Stimulated activated CD8-positive, alpha-beta memory T cell treated with anti-CD3 and anti-CD28 coated beads, Interleukin-4, amount 100 ng/mL, for 4 hours (primary cell): Measurements from ENCODE around the gene ATF7.
A peak's percentile ranks its signal among the peaks of the same experiment; 100 is the strongest.

ENCODE experiments used
- DNase-seq, 2 donors: peaks; one replicate each; pipeline ENCODE4 v3.0.0-alpha.2; 2020; ENCODE audit warnings: low read depth in 2 of 2, low spot score in 1 of 2

ATF7 gene

DNA sequence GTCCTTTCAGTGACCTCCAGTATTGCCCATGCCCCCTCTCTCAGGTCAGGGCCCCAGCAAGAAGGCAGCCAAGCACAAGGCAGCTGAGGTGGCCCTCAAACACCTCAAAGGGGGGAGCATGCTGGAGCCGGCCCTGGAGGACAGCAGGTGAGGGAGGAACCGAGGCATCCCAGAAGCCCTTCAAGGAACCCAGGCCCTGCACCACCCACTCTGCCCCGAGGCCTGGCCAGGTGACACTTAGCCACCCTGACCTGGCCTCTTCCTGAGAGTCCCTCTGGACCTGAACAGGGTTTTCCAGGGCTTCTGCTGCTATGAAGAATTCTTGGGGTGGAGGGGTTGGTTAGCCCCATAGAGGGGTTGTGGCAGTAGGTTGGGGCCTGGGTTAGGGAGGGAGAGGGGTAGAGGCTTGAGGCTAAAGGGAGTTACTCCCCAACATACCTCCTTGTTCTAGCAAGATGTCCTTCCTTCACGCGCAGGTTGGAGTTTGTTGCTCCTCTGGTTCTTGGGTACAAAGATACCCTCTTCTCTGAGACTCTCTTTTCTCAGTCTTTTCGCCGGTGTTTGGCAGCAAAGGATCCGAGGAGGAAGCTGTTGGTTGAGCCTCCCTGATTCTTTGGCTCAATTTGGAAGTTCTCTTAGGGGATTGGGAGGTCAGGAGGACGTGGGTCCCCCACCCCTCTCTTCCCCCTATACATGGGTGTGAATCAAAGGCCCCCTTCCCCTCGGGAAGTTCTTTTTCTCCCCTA, 123.0 kb downstream of the ATF7 start:
- no peak for DNase-seq

DNA sequence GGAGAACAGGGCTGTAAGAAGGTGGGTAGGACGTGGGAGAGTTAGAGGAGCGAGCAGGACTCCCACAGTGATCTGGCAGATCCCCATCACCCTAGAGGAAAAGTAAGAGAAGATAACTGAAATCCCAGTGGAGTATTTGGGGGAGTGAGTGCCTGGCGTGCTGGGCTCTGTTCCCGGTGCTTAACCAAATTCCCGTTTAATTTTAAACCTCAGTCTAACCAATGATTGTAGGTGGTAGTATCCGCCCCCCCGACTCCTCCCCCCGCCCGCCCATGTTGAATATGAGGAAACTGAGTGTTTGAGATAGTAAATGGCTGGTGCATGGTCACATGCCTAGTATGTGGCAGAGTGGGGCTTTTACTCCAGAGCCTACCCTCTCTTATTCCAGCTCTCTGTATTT, 123.9 kb downstream of the ATF7 start:
- DNase-seq, result no peak

DNA sequence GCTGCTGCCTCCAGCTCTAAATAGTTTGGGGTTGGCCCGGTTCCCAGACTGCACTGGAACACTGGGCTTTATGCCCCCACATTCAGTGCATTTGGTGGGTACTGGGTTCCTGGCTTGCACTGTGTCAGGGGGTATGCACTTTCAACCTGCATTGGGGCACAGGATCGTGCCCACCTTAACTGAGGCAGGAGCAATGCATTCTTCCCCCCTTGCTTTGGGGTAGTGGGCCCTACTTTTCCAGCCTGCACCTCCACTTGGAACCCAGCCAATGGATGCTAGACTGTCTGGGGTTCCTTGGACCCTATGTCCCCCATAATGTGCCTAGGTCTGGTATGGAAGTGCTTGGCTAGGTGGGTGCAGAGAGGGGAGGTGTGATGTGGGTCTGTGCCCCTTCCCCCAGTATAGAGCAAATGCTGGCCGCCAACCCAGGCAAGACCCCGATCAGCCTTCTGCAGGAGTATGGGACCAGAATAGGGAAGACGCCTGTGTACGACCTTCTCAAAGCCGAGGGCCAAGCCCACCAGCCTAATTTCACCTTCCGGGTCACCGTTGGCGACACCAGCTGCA, 124.5 kb downstream of the ATF7 start:
- DNase-seq, result no peak

DNA sequence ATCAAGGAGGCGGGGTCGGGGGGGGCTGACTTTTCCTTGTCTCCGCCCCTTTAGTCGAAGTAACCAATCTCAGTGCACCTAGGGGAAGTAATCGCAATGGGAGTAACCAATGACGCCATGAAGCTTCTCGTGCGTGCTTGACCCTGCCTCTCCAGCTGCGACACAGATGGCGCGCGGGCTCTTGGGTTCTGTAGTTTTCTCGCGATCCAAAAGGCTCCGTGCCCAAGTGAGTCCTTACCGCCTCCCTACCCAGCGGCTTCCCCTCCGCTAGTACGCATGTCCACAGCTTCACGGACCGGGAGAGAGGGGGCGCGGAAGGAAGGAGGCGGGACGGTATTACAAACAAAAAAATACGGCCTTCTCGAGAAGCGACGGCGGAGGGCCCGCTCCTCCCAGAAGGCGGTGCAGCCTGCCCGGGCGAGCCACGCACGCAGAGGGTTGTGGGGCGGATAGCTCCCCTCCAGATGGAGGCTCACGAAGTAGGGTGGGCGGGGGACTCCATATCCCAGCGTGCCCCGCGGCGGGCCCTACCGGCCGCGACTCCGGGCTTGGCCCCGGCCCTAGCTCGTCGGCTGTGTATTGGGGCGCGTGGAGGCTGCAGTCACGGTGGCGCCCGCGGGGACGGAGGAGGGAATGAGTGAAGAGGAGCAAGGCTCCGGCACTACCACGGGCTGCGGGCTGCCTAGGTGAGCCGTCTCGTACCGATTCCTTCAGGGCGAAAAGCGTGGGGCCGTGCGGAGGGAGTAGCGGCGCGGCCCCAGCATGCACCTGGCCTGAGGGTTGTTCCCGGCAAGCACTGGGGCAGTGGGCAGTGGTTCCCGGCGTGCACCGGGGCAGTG, 125.2 kb downstream of the ATF7 start, which contains the start of gene TARBP2:
Gene TARBP2 (plus strand): TSS at position 508 of the 839 bp plus-strand sequence. CDS start 126 bp downstream, at position 634.
- DNase-seq, result peak; percentile 98

DNA sequence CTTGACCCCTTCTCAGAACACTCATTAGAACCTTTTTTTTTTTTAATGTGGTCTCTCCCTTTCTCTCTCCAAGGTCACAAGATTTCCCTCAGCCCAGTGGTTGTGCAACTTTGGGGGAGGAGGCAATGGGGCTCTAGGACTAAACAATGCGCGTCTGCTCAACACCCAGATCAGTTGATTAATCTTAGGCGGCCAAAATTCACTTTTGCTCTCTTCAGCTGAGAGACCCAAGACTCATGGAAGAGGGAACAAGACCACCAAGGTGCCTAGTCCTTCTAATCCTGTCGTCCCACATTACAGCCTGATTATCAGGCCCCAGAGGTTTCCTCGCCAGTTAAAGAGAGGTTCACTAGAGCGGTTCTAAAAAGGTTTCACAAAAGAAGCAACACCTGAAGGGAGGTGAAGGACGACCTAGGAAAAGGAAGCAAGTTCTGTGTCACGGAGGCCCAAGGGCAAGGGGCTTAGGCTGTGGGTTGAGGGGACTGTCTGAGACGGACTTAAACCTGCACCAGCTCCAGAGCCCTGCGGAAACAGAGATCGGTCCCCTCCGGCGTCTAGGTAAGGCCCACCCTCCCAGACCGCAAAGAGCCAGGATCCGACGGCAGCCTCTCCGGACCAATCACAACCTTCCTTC, 125.9 kb downstream of the ATF7 start:
- no peak for DNase-seq

DNA sequence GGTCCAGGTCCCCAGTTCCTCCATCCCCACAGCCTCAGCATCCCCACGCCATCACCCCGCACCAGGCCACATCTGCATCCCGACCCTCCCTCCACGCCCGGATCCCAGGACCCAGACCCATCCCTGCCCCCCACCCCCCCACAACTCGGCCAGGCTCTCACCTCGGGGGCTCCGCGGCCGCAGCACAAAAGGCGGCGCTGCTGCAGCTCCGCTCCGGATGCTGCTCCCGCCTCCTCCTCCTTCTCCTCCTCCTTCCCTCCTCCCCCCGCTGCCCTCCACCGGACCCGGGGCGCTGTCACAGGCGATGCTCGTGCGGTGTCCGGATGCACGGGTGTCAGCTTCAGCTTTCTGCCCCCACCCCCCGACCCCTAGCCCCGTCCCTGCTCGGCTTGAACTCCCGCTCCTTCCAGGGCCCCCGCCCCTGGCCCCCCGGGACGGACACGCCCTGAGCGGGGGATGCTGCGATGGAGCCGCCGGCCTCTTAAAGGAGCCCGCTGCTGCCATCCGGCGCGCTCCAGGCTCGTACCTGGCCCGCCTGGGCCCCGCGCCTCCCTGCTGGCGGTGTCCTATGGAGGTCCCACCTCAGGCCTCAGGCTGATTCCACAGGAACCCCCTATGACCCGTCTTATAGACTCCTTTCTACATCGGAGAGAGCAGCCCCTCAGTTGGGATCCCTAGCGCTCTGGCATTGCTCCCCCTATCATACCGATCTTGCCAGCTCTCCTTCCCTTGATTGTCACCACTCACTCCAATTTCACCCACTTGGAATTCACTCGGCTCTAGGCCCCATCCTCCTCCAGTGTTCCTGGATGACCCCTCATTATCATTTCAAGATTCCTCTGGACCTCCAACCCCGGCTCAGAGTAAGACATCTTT, 126.7 kb downstream of the ATF7 start, which contains the start of gene MAP3K12:
Gene MAP3K12 (minus strand): TSS at position 193 of the 876 bp plus-strand sequence. CDS start 12,067 bp downstream, outside the sequence.
- DNase-seq, result peak in 1 of 2 donors; percentile 21

DNA sequence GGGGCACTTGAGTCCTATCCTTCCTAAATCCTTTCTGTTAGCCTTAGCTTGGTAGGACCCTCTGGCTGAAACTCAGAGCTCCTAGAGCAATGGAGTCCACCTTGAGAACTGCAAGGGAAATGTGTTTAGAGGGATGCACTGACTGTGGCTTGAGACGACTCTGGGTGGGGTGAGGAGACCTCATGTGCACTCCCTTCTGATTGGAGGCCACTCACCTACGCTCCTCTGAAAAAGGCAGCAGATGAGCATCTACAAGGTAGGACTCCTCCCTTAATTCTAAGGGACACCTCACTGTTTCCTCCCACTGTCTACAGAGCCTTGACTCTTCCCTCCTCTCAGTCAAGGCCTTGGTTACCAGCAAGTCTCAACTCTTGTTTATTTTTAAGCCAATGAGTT, 127.9 kb downstream of the ATF7 start:
- DNase-seq, result no peak

DNA sequence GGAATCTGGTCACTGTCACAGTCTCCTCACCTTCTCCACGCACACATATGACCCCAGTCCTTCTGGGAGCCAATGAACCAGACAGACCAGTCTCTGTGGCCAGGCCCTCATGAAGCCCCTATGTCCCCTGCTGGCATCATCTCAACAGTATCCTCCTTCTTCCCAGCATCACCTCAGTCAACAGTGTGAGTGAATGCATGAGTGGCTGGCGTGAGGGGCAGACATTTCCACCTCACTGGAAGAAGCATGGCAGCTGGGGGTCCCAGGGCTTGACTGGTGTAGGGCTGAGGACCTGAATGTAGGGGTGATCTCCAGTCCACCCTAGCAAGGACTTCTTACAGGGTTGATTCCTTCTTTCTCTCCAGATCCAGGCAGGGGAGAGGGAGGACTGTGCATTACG, 128.7 kb downstream of the ATF7 start:
- no peak for DNase-seq

DNA sequence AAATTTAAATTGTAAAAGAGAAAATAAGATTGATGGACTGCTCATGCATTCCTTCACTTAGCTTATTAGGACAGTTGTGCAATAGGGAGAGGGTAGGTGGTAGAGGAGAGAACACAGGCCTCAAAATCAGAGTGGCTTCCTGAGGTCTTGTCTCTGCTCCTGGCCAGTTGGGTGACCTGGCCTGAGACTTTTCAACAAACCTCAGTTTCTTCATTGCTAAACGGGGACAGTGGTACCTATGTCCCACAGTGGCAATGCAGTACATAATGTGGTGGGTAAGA, 129.5 kb downstream of the ATF7 start:
- DNase-seq, result no peak

DNA sequence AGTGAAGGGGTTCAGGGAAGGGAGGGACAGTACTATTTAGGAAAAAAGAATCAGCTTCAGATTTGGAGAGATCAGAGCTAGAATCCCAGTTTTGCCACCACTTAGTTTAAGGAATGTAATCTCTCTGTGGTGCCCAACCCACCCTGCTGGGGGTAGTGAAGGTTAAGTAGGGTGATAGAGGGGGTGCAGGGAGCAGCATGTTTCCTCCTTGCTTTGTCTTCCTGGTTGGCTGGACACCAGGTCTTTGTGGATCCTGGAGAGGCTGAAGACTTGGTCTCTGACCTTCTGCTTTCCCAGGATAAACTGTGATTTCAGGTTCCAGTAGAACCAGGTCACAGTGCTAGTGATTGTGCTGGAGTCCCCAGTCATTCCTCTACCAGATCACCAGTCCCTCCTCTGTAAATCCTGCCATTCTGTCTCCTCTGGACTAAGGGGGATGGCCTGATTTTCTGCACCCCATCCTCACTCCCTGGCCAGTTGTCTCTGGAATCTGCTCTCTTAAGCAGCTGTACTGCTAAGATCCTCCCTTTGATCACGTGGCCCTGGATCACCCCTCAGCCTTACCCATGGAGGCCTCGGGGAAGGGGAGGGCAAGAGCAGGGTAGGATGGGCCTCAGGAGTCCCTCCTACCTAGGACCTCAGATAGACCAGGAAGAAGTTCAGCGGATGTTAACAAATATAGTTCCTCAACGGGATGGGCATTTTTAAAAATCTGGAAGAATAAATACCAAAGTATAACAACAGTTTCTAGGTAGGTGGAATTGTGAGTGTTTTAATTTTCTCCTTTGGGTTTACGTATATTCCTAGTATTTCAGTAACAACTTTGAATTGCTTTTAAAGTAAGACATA, 130.1 kb downstream of the ATF7 start:
- DNase-seq, result no peak

DNA sequence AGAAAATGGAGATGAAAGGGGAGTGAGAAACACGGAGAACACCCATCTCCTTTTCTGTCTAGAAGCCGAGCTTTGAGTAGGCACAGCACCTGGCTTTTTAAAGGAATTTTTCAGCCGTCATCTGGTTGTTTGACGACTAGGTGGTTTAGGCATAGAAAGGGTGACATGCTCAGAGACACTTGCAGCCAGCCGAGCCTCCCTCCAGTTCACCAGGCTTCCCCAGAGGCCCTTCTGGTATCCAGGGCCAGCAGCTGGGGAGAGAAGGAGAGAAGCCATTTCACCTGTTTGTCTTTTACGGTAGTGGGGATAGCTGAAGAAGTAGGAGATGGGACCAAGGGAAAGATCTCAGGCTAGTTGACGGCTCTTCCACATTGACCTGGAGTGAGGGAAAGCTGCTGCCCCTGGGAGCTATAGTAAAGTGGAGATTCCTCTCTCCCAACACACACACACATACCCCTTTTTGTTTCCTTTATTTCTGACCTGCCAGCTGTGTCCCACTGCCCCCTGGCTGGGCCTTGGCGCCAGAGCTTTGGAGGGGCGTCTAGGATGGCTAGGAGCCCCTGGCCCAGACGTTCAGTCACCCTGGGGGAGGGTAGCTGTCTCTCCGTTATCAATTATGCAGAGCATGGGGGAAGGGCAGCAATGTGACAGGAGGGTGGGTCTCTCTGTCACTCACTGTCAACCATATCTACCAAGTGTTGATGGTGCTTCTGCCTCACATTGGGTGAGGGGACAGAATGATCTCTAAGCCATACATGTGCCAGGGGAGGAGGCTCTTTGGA, 132.4 kb downstream of the ATF7 start:
- DNase-seq, result no peak

DNA sequence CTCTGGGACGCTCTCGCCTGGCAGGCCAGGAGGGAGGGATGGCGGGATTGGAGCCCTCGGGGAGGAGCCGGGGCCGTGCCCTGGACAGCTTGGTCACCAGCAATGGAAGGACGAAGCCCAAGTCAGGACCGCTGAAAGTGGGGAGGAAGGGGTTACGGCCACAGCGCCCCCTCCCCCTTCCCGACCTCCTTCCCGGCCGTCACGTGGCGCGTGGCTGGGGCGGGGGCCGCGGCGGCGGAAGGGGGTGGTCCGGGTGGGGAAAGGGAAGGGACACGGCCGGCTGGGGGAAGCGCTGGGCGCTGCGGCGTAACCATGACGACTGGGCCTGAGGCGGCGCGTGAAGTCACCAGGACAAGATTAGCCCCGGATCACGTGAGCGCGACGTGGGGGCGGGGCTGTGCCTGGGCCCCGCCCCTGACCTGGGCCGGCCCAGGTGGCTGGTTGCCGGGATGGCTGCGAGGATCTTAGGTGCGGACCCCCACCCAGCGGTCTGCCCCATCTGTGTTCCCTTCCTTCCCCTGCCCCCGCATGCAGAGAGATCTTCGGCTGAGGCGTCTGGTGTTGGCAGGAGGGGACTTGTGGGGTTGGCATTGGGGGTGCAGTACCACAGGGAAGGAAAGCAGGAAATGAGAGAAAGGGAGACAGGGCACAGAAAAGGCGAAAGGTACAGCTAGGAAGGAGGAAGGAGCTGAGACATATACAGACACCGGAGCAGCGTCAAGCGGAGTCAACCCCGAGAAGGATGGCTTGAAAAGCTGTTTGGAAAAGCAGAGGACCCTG, 133.2 kb downstream of the ATF7 start:
- peak; percentile 60 to 77 for DNase-seq

DNA sequence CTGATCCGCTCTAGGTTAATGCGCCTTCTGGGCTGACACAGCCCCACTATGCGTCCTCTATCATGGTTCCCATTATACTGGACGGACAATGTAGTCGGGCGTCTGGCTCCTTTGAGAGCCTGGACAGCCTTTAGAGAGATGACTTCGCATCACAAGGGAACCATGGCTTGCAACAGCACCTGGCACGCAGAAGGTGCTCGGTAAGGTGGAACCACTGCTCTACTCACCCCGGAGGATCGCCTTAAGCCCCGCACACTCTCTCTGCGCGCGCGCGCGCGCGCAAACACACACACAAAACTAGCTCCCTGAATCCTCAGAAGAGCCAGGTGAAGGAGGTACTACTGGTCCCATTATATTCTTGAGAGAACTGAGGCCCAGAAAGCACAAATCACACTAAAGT, 134.0 kb downstream of the ATF7 start:
- no peak for DNase-seq

DNA sequence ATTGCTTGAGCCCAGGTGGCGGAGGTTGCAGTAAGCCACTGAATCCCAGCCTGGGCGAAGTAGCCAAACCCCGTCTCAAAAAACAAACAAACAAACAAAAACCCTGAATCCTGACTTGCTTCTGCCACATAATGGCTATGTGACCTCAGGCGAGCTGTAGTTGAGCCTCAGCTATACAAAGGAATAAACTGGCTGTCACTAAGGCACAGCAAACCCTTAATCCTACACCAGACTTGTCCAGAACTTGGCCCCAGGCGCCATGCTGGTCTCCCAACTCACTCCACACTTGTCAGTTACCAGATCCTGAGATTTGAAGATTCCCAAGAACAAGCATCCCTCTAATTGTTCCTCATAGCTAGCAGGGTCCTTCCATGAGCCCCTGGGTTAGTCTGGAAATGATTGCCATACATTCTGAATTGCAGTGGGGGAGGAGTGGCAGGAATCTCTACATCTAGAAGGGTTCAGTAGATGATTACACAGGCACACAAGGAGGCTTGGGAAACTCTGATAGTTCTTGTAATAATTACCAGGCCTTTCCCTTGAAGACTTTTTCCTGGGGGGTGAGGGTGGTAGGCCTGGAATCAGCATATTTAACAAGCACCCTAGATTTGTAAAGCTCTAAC, 136.8 kb downstream of the ATF7 start:
- no peak for DNase-seq

DNA sequence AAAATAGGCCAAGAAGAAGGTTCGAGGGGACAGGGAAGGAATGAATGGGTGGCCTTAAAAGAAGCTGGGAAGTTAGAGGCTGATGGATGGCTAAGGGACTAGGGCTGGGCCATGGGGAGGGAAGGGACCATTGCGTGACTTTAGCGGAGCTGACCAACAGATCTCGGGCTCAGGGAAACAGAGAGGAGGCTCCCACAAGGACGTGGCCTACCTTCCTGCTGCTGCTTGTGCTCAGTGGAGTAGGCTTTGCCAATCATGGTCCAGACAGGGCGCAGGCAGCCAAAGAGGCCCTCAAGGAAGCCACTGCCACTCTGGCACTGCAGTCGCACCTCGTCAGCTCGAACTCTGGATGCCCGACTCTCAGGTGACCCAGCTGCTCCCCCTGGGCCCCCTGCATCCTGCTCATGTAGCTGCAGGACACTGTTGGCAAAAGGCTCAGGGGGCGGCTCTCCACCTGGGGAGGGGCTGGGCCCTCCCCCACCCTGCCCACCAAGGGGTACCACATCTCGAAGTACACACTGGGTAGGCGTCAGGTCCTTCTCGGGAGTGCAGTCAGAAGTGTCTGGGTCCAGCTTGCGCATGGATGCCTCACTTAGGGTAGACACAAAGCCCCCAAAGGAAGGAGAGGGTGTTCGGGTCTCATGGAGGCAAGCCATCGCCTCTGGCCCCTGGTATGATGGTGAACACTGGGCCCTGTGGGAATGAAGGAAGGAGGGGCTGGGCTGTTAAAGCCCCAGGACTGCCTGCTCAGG, 139.3 kb downstream of the ATF7 start:
- no peak for DNase-seq

DNA sequence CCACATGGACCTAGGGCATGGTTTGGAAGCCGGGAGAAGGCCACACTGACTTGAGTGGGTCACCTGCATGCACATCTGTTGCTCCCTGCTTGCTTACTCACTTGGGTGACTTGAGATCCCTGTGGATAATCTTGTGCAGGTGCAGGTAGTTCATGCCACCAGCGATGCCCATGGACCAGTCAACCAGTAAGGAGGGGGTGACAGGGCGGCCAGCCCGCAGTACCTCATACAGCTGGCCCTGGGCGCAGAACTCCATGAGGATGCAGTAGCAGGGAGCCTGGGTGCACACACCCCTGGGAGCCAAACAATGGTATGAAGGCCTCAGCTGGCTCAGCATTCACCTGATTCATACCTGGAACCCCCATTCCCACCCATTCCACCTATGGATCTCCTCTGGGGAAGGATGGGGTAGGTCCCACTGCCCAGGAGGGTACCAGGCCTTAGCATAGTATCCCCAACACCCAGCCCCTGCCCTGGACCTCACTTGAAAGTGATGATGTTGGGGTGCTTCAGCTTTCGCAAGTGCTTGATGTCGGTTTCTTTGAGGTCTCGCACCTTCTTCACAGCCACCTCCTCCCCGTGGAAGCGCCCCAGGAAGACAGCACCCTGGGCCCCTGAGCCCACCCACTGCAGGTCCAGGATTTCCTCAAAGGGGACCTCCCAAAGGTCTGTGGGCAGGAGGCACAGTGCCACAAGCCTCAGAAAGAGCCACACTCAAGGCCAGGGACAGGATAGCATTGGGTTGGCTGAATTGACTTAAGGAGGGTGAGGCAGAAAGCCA, 140.0 kb downstream of the ATF7 start:
- no peak for DNase-seq
